HL-60 (cell line): Measurements from ENCODE around the gene SLC35A3.

Source experiments
- CTCF ChIP-seq: IDR thresholded peaks from one replicate; pipeline ENCODE4 v1.5.1; 2011; ENCODE audit warnings: low read length, control low read depth, inconsistent platforms; ENCODE audit not compliant: insufficient read depth
- SPI1 ChIP-seq: IDR thresholded peaks from 2 replicates; pipeline ENCODE4 v1.6.1; 2012; ENCODE audit warnings: low read depth, mild to moderate bottlenecking, borderline replicate concordance

- no peak for TF ChIP-seq CTCF
- no peak for TF ChIP-seq SPI1
Observed at GRCh38 chr1:99996951-99997350, 27.2 kb downstream of the SLC35A3 start.
